KMS-11 (cell line): ENCODE measurements around the gene MAPKAP1.

Experiments used
- H2AFZ ChIP-seq: fragments of 200-600 bp; sonication (generic); 2 replicates; pipeline ENCODE4 v1.6.1; 2016; ENCODE audit warnings: antibody characterized with exemption, mixed run types, low read depth
- H3K27ac ChIP-seq: fragments of 200-600 bp; sonication (generic); 2 replicates; pipeline ENCODE4 v1.6.1; 2016; ENCODE audit warnings: mild to moderate bottlenecking, mixed run types
- H3K27me3 ChIP-seq: fragments of 200-600 bp; sonication (generic); 2 replicates; pipeline ENCODE4 v1.6.1; 2017; ENCODE audit warnings: mild to moderate bottlenecking, low read depth, mixed run types, moderate library complexity; ENCODE audit not compliant: insufficient read depth
- H3K36me3 ChIP-seq: fragments of 200-600 bp; sonication (generic); 2 replicates; pipeline ENCODE4 v1.6.1; 2017; ENCODE audit warnings: mild to moderate bottlenecking, mixed run types; ENCODE audit not compliant: insufficient read depth
- H3K4me1 ChIP-seq: fragments of 200-600 bp; sonication (generic); 2 replicates; pipeline ENCODE4 v1.6.1; 2016; ENCODE audit warnings: mild to moderate bottlenecking, low read depth, mixed run types; ENCODE audit not compliant: poor library complexity, severe bottlenecking
- H3K4me2 ChIP-seq: fragments of 200-600 bp; sonication (generic); 2 replicates; pipeline ENCODE4 v1.7.0; 2016; ENCODE audit warnings: mild to moderate bottlenecking, mixed run types
- H3K4me3 ChIP-seq: fragments of 200-600 bp; sonication (generic); IDR thresholded peaks from 2 replicates; pipeline ENCODE4 v1.6.1; 2017; ENCODE audit warnings: low read depth, low read length, mixed read lengths; ENCODE audit not compliant: insufficient read depth
- H3K79me2 ChIP-seq: fragments of 200-600 bp; sonication (generic); 2 replicates; pipeline ENCODE4 v1.6.1; 2016; ENCODE audit warnings: low read depth, mixed run types; ENCODE audit not compliant: insufficient read depth
- H3K9ac ChIP-seq: fragments of 200-600 bp; sonication (generic); 2 replicates; pipeline ENCODE4 v1.6.1; 2016; ENCODE audit warnings: mild to moderate bottlenecking, mixed run types
- H4K20me1 ChIP-seq: fragments of 200-600 bp; sonication (generic); 2 replicates; pipeline ENCODE4 v1.6.1; 2016; ENCODE audit warnings: mild to moderate bottlenecking, mixed run types; ENCODE audit not compliant: insufficient read depth
- CTCF ChIP-seq: fragments of 200-600 bp; sonication (generic); conservative IDR thresholded peaks from 2 replicates; pipeline ENCODE4 v1.6.1; 2017; ENCODE audit warnings: low read depth, mild to moderate bottlenecking, antibody characterized with exemption, low read length, moderate library complexity, mixed read lengths

The MAPKAP1 gene

DNA sequence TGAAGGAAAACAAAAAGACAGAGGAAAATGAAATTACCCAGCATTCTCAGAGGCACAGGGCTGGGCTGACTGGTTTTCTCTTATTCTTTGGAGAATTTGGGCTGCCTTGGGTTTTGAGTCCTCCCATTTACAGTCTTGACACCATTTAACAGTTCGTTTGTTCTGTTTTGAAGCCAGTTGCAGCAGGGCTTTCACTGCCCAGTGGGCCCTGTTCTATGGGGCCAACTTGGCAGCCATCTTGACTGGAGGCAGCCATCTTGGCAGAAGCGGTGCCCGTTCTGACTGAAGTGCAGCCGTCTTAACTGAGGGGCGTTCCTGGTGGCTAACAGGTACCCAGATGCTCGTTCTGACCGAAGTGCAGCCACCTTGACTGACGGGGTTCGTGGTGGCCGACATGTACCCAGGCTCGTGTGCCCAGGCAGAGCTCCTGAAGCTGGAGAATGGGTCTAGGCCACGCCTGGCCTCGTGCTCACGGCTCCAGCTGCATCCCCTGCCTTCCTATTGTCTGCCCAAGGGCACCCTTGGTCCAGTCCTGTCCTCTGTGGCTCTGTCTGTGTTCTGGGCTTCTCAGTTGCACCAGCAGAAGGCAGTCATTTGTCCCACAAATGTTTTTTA is 281.0 kb downstream of the MAPKAP1 start:
- Histone ChIP-seq H3K27ac (no peak overlapping the region), H3K79me2 (no peaks in the 10 kb centered on the region), H3K27me3 (no peaks in the 10 kb centered on the region), H3K36me3 (no peaks in the 10 kb centered on the region), H3K4me3 (no peak overlapping the region), H3K9ac (no peak overlapping the region), H3K4me2 (no peak overlapping the region), H2AFZ (peak overlapping the region; percentile 76), H4K20me1 (no peaks in the 10 kb centered on the region), H3K4me1 (peaks cover 8% of the 10 kb centered on the region)
- no peak for TF ChIP-seq CTCF

GRCh38 chr9:125425170-125425897 is 281.7 kb downstream of the MAPKAP1 start:
- no peak for TF ChIP-seq CTCF
- Histone ChIP-seq H3K4me1 (peaks cover 8% of the 10 kb centered on the region), H3K27me3 (no peaks in the 10 kb centered on the region), H3K27ac (no peak overlapping the region), H3K9ac (no peak overlapping the region), H3K4me3 (no peak overlapping the region), H3K36me3 (no peaks in the 10 kb centered on the region), H3K79me2 (no peaks in the 10 kb centered on the region), H3K4me2 (no peak overlapping the region), H4K20me1 (no peaks in the 10 kb centered on the region), H2AFZ (peak overlapping the region; percentile 76; the same call in 1 of the 2 replicates)

- no peak overlapping the region for H3K4me2 ChIP-seq
Observed at GRCh38 chr9:125423964-125424363, 283.0 kb downstream of the MAPKAP1 start.

DNA sequence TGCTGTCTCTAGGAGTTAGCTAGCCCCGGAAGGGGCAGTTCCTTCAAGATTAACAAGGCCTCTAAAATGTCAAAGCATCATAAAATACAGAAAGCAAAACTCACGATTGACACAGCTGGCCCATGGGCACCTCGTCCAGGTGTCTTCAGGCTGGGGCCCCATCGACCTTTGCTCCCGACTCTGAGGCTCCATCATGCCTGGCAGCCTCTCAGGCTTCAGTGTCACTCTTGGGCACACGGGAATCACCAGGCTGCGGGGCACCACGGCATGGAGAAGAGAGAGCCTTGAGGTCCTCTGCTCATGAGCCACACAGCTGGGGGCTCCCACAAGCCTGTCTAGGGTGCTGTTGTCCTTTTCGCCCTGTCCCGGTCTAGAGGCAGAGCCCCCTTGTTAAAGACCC is 284.2 kb downstream of the MAPKAP1 start:
- Histone ChIP-seq H2AFZ (no peak overlapping the region), H3K9ac (no peak overlapping the region), H3K4me1 (peaks cover 1% of the 10 kb centered on the region), H3K4me3 (no peak overlapping the region), H4K20me1 (no peaks in the 10 kb centered on the region), H3K79me2 (no peaks in the 10 kb centered on the region), H3K36me3 (no peaks in the 10 kb centered on the region), H3K27me3 (no peaks in the 10 kb centered on the region), H3K4me2 (no peak overlapping the region), H3K27ac (no peak overlapping the region)
- no peak for TF ChIP-seq CTCF

More at GRCh38 chr9:125423964-125424363, 283.0 kb downstream of the MAPKAP1 start:
- Histone ChIP-seq H3K27ac (no peak overlapping the region), H3K4me1 (peaks cover 8% of the 10 kb centered on the region), H4K20me1 (no peaks in the 10 kb centered on the region), H3K79me2 (no peaks in the 10 kb centered on the region), H3K4me3 (no peak overlapping the region), H2AFZ (no peak overlapping the region), H3K36me3 (no peaks in the 10 kb centered on the region), H3K9ac (no peak overlapping the region), H3K27me3 (no peaks in the 10 kb centered on the region)
- no peak for TF ChIP-seq CTCF
